Measurements from ENCODE around the gene GAST. TPM values are rescaled to one million over a fixed set of nuclear protein-coding genes. Genes with fewer than 3 reads are reported as not detected.
A peak's percentile ranks its signal among the peaks of the same experiment; 100 is the strongest.

The GAST gene
- polyA plus RNA-seq, 2 of the 4 experiments (the other 2 are of a cell fraction): not detected

- peak overlapping the region; percentile 81 for H3K4me2 ChIP-seq
- H3K4me3 ChIP-seq: peak overlapping the region; percentile 93
- peak in 1 of 2 experiments; percentile 79 for DNase-seq (ENCODE audit: low read depth in 1 of 2, low spot score in 1 of 2)
- FAIRE-seq: no peak
- 5% methylated on average over 27 of the region's 27 CpGs for WGBS (ENCODE audit: missing lambda C conversion rate)
- no peaks in the 10 kb centered on the region for H3K9me3 ChIP-seq
- H3K4me1 ChIP-seq: peaks cover 29% of the 10 kb centered on the region
- CTCF ChIA-PET: interaction anchor here (0.8 to 18.1 kb wide), 21 partner anchors 11 to 1404 kb away, joined by 3 to 329 read pairs (median 4); partner anchors contain the start of genes JUP and P3H4
- no peak for ATAC-seq
- POLR2A ChIA-PET: interaction anchor here (0.5 to 4.4 kb wide), 41 partner anchors 8 to 1471 kb away, joined by 3 to 258 read pairs (median 4); partner anchors contain the start of genes FKBP10, JUP, KCNH4 and ODAD4
- H3K27ac ChIP-seq: peak overlapping the region; percentile 95 to 98
- TF ChIP-seq EHF (CRISPR knock-in tag; IDR thresholded peaks at IDR 0.05): no peak
- no peak for TF ChIP-seq REST (IDR thresholded peaks at IDR 0.05)
- TF ChIP-seq HOXB13 (CRISPR knock-in tag; IDR thresholded peaks at IDR 0.05; ENCODE audit: low read depth): no peak
- TF ChIP-seq CBX2 (IDR thresholded peaks at IDR 0.05; ENCODE audit: borderline replicate concordance, low read depth): no peak
- peak; percentile 79 for TF ChIP-seq USF2 (IDR thresholded peaks at IDR 0.05)
- no peak for TF ChIP-seq ELK1 (IDR thresholded peaks at IDR 0.05; ENCODE audit: low read depth, low read length)
- no peak for TF ChIP-seq ZNF302 (CRISPR knock-in tag; IDR thresholded peaks at IDR 0.05)
- peak; percentile 96 for TF ChIP-seq MAX (IDR thresholded peaks at IDR 0.05)
- no peak for TF ChIP-seq FOXS1 (CRISPR knock-in tag; IDR thresholded peaks at IDR 0.05)
- no peak; the same call in 1 of the 2 replicates for TF ChIP-seq KDM5A (IDR thresholded peaks at IDR 0.05)
- TF ChIP-seq HDAC2 (IDR thresholded peaks at IDR 0.05): no peak
- TF ChIP-seq PHF8 (IDR thresholded peaks at IDR 0.05; ENCODE audit: borderline replicate concordance, low read depth): no peak
- TF ChIP-seq E2F6 (IDR thresholded peaks at IDR 0.05; ENCODE audit: borderline replicate concordance, low read depth): no peak
- no peak for TF ChIP-seq EP300 (IDR thresholded peaks at IDR 0.05)
- no peak for TF ChIP-seq CHD4 (IDR thresholded peaks at IDR 0.05; ENCODE audit: borderline replicate concordance)
- TF ChIP-seq NFE2L2 (conservative IDR thresholded peaks at IDR 0.05; ENCODE audit: low read length): no peak
- peak; percentile 81 for TF ChIP-seq CTCF (IDR thresholded peaks at IDR 0.05)
- no peak for TF ChIP-seq HES2 (IDR thresholded peaks at IDR 0.05)
- TF ChIP-seq GATA3 (IDR thresholded peaks at IDR 0.05; ENCODE audit: borderline replicate concordance): no peak
- TF ChIP-seq EHMT2 (IDR thresholded peaks at IDR 0.05; ENCODE audit: low read depth): no peak
- peak; percentile 96 for TF ChIP-seq FOSB (CRISPR knock-in tag; IDR thresholded peaks at IDR 0.05)
- 0 out of 2 replicates have a peak, but pooled peaks have one; percentile 1 for TF ChIP-seq ZC3H11A (IDR thresholded peaks at IDR 0.05)
- peak; percentile 28; the same call in 1 of the 3 replicates for TF ChIP-seq SMC3 (IDR thresholded peaks at IDR 0.05)
- peak; percentile 79 for TF ChIP-seq TFCP2L1 (CRISPR knock-in tag; IDR thresholded peaks at IDR 0.05)
- no peak for TF ChIP-seq NR3C1 (IDR thresholded peaks at IDR 0.05)
- no peak for TF ChIP-seq PBX3 (IDR thresholded peaks at IDR 0.05)
- no peak for TF ChIP-seq MYC (IDR thresholded peaks at IDR 0.05; ENCODE audit: borderline replicate concordance, low read length)
- no peak for TF ChIP-seq CEBPB (IDR thresholded peaks at IDR 0.05)
- no peak for TF ChIP-seq MAZ (IDR thresholded peaks at IDR 0.05; ENCODE audit: borderline replicate concordance, low read depth, low read length)
- TF ChIP-seq RARB (CRISPR knock-in tag; IDR thresholded peaks at IDR 0.05): peak; percentile 36; the same call in 1 of the 2 replicates
Observed at GRCh38 chr17:41689497-41690299, 22.4 kb upstream of the GAST start.

Data from A549 (cell line).